Activated effector memory CD4-positive, alpha-beta T cell treated with anti-CD3 and anti-CD28 coated beads, Interleukin-2, amount 50 U/mL, for 16 hours (primary cell): Measurements from ENCODE around the gene OPCML.

Source experiments
- DNase-seq: peaks from one replicate; pipeline ENCODE4 v3.0.0-alpha.2; 2020

The OPCML gene

DNA sequence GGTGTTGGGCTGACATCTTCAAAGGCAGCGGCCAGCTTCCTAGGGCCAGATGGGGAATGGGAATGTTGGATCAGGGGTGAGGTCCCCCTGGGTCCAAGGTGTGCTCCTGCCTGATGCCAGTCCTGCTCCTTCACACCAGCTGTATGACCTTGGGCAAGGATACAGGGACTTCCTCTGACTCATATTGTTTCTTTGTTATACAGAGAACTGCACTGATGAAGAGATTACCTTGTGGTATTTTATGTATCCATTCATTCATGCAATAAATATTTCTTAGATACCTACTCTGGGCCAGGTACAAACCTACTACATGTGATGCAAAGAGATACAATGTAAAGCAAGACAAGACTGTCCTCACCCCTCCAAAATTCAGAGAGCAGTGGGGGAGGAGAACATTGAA is 3.9 kb upstream of the OPCML start:
- DNase-seq = no peak

DNA sequence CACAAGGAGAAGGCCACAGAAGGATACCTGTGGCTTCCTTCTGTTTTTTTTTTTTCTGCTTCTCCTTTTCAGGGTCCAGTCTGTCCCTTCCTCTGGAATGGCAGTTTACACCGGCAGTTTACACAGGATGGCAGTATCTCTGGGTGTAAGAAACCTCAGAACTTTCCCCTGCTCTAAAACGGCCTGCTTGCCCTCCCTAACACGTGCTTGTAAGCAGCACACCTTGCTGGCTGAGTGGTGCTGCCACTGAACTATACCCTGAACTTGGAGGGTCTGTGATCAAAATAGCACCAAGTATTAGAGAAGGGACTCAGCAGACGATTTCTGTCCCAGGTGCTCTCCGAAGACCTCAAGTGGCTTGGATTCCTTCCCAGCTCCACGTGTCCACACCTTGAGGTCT is 904 bp upstream of the OPCML start:
- no peak for DNase-seq

DNA sequence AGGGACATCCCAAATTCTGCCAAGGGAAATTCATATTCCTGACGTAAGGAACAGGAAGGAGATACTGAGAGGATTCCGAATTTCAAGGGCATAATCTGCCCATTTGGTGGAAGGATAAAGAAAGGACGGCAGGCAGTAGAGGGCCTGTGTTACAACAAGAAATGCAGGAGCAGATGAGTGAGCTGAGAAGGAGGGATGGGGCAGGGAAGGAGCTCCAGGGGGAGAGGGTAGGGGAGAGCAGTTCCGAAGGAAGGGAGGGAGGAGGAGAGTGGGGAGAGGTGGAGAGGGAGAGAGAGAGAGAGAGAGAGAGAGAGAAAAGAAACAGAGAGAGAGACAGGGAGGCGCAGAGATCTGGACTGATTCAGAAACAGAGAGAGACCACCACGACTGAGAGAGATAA is 843 bp downstream of the OPCML start:
- DNase-seq = no peak

GRCh38 chr11:133530501-133530835 is 1.8 kb downstream of the OPCML start:
- DNase-seq = no peak

DNA sequence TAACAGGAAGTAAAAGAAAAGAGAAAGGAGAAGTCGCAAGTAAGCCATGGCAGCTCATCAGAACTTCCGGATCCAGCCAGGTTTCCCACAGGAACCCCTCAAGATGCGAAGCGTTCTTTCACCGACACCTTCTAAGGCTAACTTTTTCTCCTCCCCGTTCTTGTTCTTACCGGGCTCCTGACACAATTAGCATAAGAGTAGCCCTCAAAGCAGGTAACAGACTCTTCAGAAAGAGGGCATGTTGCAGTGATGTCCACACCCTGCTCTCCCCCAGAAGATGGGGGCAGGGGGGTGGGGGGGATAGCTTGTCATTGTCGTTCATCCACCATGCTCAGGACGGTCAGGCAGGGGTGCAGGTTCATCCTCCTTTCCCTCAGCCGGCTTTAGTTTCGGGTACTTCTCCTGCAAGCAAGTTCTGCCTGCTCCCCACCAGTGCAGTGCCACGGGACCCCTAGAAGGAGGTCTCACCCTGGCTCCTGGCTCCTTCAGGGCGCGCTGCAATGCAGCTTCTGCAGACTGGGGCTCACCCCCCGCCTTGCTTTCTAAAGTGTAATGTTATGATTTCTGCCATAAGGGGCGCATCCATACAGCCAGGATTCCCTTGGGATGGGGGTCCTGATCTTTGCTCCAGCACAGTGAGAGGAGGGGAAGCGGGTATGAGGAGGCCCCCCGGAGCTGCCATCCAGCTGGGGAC is 2.3 kb downstream of the OPCML start:
- DNase-seq = no peak

- DNase-seq = no peak
Observed at GRCh38 chr11:133526790-133527189, 5.5 kb downstream of the OPCML start.

DNA sequence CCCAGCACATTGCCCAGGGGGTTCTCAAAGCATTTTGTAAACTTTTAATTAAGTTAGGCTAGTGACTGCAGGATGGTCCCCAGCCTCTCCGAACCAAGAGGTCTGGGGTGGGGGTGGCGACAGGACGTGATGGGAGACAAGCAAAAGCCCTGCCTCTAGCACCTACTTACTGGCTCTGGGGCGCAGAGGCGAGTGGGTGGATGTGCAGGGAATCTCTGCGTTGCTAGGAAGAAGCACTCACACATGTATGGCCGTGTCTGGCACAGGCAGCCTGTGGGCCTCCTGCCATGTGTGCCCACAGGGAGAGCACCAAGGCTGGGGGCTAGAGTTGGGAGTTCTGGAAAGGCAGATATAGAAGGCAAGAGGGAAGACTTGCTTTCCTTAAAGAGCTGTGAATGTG is 6.3 kb downstream of the OPCML start:
- DNase-seq = no peak

DNA sequence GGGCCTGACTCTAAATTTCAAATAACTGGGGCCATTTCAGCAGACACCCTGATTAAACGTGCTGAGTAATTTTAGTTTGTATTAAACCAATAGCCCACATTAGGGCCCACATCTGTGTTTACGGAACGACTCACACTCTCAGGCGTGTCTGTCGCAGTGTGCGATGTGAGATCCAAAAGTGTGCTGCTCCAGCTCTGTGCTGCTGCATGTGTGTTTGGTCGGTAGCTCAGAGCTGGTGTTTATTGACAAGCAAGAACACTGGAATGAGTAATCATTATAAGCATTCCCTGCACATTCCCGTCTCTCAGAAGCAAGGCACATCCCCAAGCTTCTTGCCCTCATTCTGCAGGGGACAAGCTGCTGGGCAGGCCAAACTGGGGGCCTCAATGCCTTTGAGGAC is 7.8 kb downstream of the OPCML start:
- no peak for DNase-seq

GRCh38 chr11:133522344-133522743 is 10.0 kb downstream of the OPCML start:
- no peak for DNase-seq

- DNase-seq = no peak
Observed at GRCh38 chr11:133521502-133521901, 10.8 kb downstream of the OPCML start.

DNA sequence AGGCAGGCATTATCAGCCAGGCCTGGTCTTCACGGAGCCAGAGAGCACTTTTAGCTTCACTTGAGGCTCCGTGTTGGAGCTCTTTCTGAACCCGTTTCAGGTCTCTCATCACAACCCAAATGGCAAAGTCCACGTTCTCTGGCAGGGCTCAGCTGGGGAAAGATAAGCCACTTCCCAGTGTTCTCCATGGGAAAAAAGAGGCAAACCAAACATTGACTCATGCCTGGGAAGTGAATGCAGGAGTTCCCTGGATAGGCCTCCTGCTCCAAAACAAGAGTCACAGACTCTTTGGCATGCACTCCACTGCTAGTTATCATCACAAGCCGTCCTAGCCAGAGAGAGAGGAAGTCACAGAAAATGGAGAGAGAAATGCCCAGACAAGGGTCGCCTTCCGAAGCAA is 11.6 kb downstream of the OPCML start:
- no peak for DNase-seq

- no peak for DNase-seq
Observed at GRCh38 chr11:133519560-133519959, 12.7 kb downstream of the OPCML start.

DNA sequence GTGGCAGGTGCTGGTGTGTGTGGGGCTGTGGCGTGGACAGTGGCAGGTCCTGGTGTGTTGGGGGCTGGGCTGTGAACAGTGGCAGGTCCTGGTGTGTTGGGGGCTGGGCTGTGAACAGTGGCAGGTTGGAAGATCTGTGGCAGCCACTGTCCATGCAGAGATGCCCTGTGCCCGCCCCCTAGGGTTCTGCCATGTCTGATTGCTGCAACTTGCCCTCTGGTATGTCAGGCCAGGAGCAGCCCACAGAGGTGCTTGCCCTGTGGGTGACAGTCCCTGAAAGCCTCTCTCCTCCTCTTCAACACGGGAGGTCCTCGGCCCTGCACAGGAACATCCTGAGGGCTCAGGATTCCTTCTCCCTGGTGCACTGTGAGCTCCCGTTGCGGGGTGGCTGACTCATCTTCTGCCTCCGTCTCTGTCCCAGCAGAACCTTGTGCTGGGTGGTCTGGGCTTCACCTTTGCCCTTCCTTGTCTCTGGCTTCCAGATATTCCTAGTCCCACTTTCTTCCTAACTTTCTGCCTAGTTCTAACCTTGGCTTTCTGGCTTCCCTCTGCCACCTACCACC is 13.5 kb downstream of the OPCML start:
- no peak for DNase-seq

DNA sequence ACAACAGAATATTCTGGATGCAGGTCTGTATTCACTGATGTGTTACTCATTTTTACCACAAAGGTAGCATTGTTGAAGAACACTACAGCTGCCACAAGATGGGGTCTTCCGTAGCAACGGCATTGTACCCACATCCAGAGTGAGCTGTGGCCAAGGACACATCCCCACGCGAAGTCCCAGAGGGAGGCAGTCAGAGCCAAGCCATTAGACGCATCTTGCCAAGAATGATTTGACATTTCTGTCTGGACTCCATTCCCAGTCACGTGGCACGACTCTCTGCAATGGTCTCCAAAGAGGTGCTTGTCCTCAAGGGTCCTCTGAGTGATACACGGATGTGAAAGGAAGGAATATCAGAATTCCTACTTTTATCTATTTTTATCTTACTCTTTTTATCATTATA is 15.5 kb downstream of the OPCML start:
- no peak for DNase-seq

GRCh38 chr11:133515107-133515506 is 17.2 kb downstream of the OPCML start:
- no peak for DNase-seq

DNA sequence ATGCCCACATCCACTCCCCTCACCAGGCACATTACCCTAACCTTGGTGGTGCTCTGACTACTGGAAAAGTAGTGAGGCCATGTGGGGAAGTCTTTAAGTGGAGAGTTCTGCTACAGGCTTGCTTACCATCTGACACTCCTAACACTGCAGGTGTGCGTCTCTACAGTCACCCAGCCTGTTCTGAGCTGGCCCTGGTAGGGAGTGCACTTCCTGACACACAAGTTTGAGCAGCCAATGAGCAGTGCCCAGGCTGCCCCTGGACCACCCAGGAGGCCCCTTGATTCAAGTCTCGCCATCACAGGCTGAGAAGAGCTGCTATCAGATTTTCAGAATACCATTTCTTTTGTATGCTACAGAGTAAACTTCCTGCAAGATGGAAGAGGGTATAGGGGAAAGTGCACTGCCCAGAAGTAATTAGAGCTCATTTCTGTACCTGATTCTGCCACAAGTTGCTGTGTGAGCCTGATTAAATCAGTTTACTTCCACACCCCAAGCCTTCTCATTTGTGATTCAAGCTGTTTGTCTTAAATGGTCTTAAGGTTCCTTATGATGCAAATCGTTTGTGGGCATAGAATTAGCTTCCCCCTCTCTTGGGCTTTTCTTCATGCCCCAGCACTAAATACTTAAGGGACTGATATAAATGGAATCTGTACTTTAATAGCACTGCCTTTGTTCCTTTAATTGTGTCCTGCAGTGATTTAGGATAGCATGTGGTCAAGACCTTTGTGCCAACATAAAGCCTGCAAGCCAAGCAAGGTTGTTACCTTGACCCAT is 22.2 kb downstream of the OPCML start:
- no peak for DNase-seq

DNA sequence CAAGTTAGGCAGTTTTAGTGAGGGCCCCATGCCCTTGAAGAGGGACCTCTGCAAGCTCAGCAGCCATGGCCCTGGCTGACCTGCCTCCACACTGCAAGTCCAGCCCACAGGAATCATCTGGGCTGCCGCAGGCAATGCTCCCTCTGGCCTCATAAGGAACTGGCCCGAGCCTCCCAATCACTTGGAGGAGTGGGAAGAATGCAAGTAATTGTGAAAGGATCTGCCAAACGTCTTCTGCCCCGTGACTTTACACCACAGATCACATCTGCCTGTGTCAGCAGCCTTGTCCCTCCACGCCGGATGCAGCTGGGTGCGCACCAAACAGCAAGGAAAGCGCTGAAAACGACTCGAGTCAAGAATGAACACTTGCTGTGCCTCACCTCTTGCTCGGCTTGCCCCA is 23.8 kb downstream of the OPCML start:
- no peak for DNase-seq

DNA sequence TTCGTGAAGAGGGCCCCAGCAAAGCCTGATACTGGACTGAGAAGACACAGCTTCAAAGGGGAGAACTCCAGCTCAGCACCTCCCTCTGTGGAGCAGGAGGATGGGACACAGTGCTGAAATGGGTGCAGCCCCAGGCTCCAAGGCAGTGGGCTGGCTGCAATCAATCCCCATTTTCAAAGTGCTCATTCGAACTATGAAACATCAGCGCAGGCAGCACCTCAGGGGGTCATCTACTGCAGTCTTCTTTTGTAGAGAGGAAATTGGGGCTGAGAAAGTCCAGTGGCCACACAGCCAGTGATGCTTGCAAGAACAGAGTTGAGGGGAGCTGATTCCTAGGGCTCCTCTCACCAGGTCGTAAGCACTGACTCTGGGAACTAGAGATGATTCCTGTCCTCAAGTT is 25.1 kb downstream of the OPCML start:
- no peak for DNase-seq

GRCh38 chr11:133506551-133507094 is 25.7 kb downstream of the OPCML start:
- DNase-seq = no peak

DNA sequence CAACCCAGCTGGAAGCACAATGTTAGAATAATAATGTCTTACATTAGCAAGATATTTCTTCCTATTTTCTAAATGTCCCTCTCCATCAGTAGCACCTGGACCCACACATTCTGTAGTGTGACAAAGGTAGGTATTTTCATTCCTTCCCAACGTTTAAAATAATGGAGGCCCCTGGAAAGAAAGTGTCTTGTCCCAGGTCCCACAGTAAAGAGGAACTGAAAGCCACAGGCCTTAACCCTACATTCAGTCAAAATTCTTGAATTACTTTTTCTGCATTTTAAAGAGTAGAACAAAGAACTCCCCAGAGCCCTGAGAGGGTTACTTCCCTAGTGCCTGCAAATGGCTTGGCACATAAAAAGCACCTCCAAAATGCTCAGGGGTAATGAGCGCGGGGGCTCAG is 26.3 kb downstream of the OPCML start:
- DNase-seq = no peak

- DNase-seq = no peak
Observed at GRCh38 chr11:133504906-133505305, 27.4 kb downstream of the OPCML start.

- DNase-seq = no peak
Observed at GRCh38 chr11:133503776-133504175, 28.5 kb downstream of the OPCML start.

DNA sequence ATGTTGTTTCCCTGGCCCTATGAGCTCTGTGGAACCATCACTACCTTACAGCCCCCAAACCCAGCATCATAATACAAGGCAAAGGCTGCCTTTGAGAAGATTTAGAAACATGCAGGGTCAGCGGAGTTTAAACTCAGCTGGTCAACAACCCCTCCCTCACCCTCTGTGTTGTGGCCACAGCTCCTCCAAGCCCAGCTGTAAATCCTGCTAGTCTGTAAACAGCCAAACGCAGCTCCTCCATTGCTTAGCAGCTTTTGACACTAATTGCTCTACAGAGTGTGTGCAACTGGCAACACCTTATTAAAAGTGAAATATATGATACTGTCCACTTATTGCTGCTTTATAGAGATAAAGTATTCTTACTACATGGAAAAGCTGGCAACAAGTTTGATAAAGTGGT is 29.1 kb downstream of the OPCML start:
- no peak for DNase-seq
